CD8-positive, alpha-beta memory T cell (primary cell): ENCODE data around the gene EMD. TPM values are rescaled to one million over a fixed set of nuclear protein-coding genes. Genes with fewer than 3 reads are reported as not detected.

Experiments
- CTCF ChIA-PET: fragments of 350-600 bp; sonication (Branson Sonifier 250); formaldehyde crosslinking; loops from one replicate; lab custom pipeline; 2021; ENCODE audit warnings: antibody characterized with exemption; lab: Charles Lee
- POLR2A ChIA-PET: fragments of 350-600 bp; sonication (Branson Sonifier 250); formaldehyde crosslinking; loops from one replicate; lab custom pipeline; 2021; ENCODE audit warnings: antibody characterized with exemption; lab: Charles Lee
- DNase-seq, 5 donors: peaks; one replicate each; pipeline versions ENCODE4 v3.0.0 to v3.0.0-alpha.2; 2020 to 2022; ENCODE audit warnings: mixed read lengths in 1 of 5
- H3K27ac ChIP-seq: one replicate; pipeline ENCODE4 v1.7.0; 2013; ENCODE audit warnings: low read depth, mild to moderate bottlenecking, low read length, moderate library complexity
- H3K27me3 ChIP-seq: 2 replicates; pipeline ENCODE4 v1.7.0; 2013; ENCODE audit warnings: low read length, mild to moderate bottlenecking; ENCODE audit not compliant: insufficient read depth, poor library complexity, severe bottlenecking
- H3K36me3 ChIP-seq: 2 replicates; pipeline ENCODE4 v1.7.0; 2013; ENCODE audit warnings: mild to moderate bottlenecking, low read length, moderate library complexity; ENCODE audit not compliant: insufficient read depth
- H3K4me1 ChIP-seq: 2 replicates; pipeline ENCODE4 v1.7.0; 2013; ENCODE audit warnings: mild to moderate bottlenecking, low read length, moderate library complexity; ENCODE audit not compliant: insufficient read depth
- H3K4me3 ChIP-seq: 2 replicates; pipeline ENCODE4 v1.7.0; 2013; ENCODE audit warnings: mild to moderate bottlenecking, low read length
- H3K9me3 ChIP-seq: 2 replicates; pipeline ENCODE4 v1.7.0; 2013; ENCODE audit warnings: mild to moderate bottlenecking, low read length
- H3K27ac Mint-ChIP-seq, 8 donors: one replicate each; pipeline ENCODE4 v1.8.0; 2020 to 2021; ENCODE audit warnings: mixed read lengths in 8 of 8, mild to moderate bottlenecking in 6 of 8, inconsistent platforms in 3 of 8, moderate library complexity in 3 of 8
- H3K27me3 Mint-ChIP-seq, 2 donors: one replicate each; pipeline ENCODE4 v1.8.0; 2020 to 2021; ENCODE audit warnings: mixed read lengths in 2 of 2, mild to moderate bottlenecking in 1 of 2, moderate library complexity in 1 of 2
- H3K36me3 Mint-ChIP-seq, 3 donors: one replicate each; pipeline ENCODE4 v1.8.0; 2020 to 2021; ENCODE audit warnings: mixed read lengths in 3 of 3, inconsistent platforms in 1 of 3, mild to moderate bottlenecking in 1 of 3
- H3K4me1 Mint-ChIP-seq, 3 donors: one replicate each; pipeline ENCODE4 v1.8.0; 2020 to 2021; ENCODE audit warnings: mixed read lengths in 3 of 3, inconsistent platforms in 1 of 3, mild to moderate bottlenecking in 1 of 3
- H3K4me3 Mint-ChIP-seq, 7 donors: one replicate each; pipeline ENCODE4 v1.8.0; 2020 to 2021; ENCODE audit warnings: mixed read lengths in 7 of 7, mild to moderate bottlenecking in 6 of 7, moderate library complexity in 4 of 7, inconsistent platforms in 2 of 7
- H3K9me3 Mint-ChIP-seq, 5 donors: one replicate each; pipeline ENCODE4 v1.8.0; 2020 to 2022; ENCODE audit warnings: mixed read lengths in 5 of 5, mild to moderate bottlenecking in 3 of 5, moderate library complexity in 2 of 5, inconsistent platforms in 1 of 5
- polyA plus RNA-seq: library from polyadenylated mRNA; unstranded; fragments of 300-500 nt; fragmentation: Illumina TruSeq; gene quantifications from one replicate; pipeline ENCODE4 v1.2.3, GENCODE V29; 2021
- total RNA-seq, 2 experiments: library from RNA; stranded (reverse); gene quantifications; one replicate each; pipeline ENCODE4 v1.2.3, GENCODE V29; 2021

The EMD gene
- total and polyA plus RNA-seq, 3 experiments from 2014 or later: 37.2 to 119 (median 107) TPM

GRCh38 chrX:154355094-154355775, 23.9 kb upstream of the EMD start:
- H3K36me3 Mint-ChIP-seq: peaks cover 0 to 81% (median 4%) of the 10 kb centered on the region in 3 donors
- H3K27me3 ChIP-seq: no peaks in the 10 kb centered on the region
- peak overlapping the region in 2 of 7 donors; percentile 20 to 34 for H3K4me3 Mint-ChIP-seq
- H3K4me1 Mint-ChIP-seq: peaks cover 34 to 69% (median 52%) of the 10 kb centered on the region in 3 donors
- DNase-seq: peak in 3 of 5 donors; percentile 7 to 46 (median 9)
- ChIA-PET CTCF (no interaction called here), POLR2A (interaction anchor here (0.7 to 1.6 kb wide), 4 partner anchors 8 to 16 kb away, joined by 3 to 5 read pairs (median 4); no protein-coding TSS in a partner anchor)
- H3K27ac Mint-ChIP-seq: peak overlapping the region in 6 of 8 donors; percentile 19 to 98 (median 56)
- H3K36me3 ChIP-seq: peaks cover 52% of the 10 kb centered on the region
- H3K4me1 ChIP-seq: peaks cover 76% of the 10 kb centered on the region
- H3K27ac ChIP-seq: no peak overlapping the region
- H3K4me3 ChIP-seq: no peak overlapping the region
- no peaks in the 10 kb centered on the region for H3K27me3 Mint-ChIP-seq
- H3K9me3 ChIP-seq: no peaks in the 10 kb centered on the region
- no peaks in the 10 kb centered on the region for H3K9me3 Mint-ChIP-seq

GRCh38 chrX:154355776-154356140, 23.3 kb upstream of the EMD start:
- H3K4me1 ChIP-seq: peaks cover 71% of the 10 kb centered on the region
- peak overlapping the region in 5 of 8 donors; percentile 6 to 89 (median 86) for H3K27ac Mint-ChIP-seq
- no peaks in the 10 kb centered on the region for H3K9me3 Mint-ChIP-seq
- H3K36me3 ChIP-seq: peaks cover 51% of the 10 kb centered on the region
- peak in 1 of 5 donors; percentile 13 for DNase-seq
- peaks cover 2 to 79% (median 4%) of the 10 kb centered on the region in 3 donors for H3K36me3 Mint-ChIP-seq
- H3K27me3 Mint-ChIP-seq: no peaks in the 10 kb centered on the region
- H3K4me1 Mint-ChIP-seq: peaks cover 29 to 67% (median 50%) of the 10 kb centered on the region in 3 donors
- no peaks in the 10 kb centered on the region for H3K27me3 ChIP-seq
- H3K4me3 Mint-ChIP-seq: peak overlapping the region in 2 of 7 donors; percentile 3 to 25
- ChIA-PET POLR2A (interaction anchor here (0.7 to 1.6 kb wide), 2 partner anchors 10 to 13 kb away, joined by 3 to 4 read pairs; no protein-coding TSS in a partner anchor), CTCF (no interaction called here)
- H3K4me3 ChIP-seq: no peak overlapping the region
- no peak overlapping the region for H3K27ac ChIP-seq
- no peaks in the 10 kb centered on the region for H3K9me3 ChIP-seq

DNA sequence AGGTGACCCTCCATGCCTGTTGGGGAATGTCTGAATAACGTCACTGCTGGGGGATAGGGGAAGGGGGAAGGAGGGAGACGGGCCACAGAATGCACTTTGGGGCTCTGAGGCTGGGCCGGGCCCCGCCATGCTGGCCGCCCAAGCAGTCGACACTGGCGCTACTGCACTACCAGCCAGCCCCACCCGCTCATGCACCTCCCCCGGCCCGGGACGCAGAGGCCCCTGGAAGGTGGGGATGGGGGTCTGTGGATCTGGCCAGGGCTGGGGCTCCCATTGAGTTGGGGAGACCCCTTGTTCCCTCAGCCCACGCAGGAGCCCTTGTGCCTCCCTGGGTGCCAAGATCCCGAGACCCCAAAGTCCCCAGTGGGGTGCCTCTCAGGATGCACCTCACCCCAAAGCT, 22.5 kb upstream of the EMD start:
- peak overlapping the region in 4 of 7 donors; percentile 3 to 39 (median 22) for H3K4me3 Mint-ChIP-seq
- H3K27me3 Mint-ChIP-seq: peaks cover 0 to 5% of the 10 kb centered on the region in 2 donors
- peak overlapping the region in 3 of 8 donors; percentile 56 to 89 (median 86) for H3K27ac Mint-ChIP-seq
- DNase-seq: no peak
- peaks cover 3 to 79% (median 5%) of the 10 kb centered on the region in 3 donors for H3K36me3 Mint-ChIP-seq
- H3K9me3 Mint-ChIP-seq: no peaks in the 10 kb centered on the region
- Histone ChIP-seq H3K4me1 (peaks cover 66% of the 10 kb centered on the region), H3K27me3 (no peaks in the 10 kb centered on the region), H3K4me3 (no peak overlapping the region), H3K27ac (no peak overlapping the region), H3K36me3 (peaks cover 54% of the 10 kb centered on the region), H3K9me3 (no peaks in the 10 kb centered on the region)
- H3K4me1 Mint-ChIP-seq: peaks cover 28 to 59% (median 47%) of the 10 kb centered on the region in 3 donors
- ChIA-PET POLR2A (interaction anchor here (1.3 kb wide), 1 partner anchor 10 kb away, joined by 5 read pairs; no protein-coding TSS in a partner anchor), CTCF (no interaction called here)

- peaks cover 3 to 79% (median 5%) of the 10 kb centered on the region in 3 donors for H3K36me3 Mint-ChIP-seq
- peaks cover 0 to 5% of the 10 kb centered on the region in 2 donors for H3K27me3 Mint-ChIP-seq
- Histone ChIP-seq H3K36me3 (peaks cover 60% of the 10 kb centered on the region), H3K4me3 (no peak overlapping the region), H3K9me3 (no peaks in the 10 kb centered on the region), H3K27me3 (no peaks in the 10 kb centered on the region), H3K27ac (no peak overlapping the region), H3K4me1 (peaks cover 65% of the 10 kb centered on the region)
- no peaks in the 10 kb centered on the region for H3K9me3 Mint-ChIP-seq
- CTCF ChIA-PET: no interaction called here
- H3K4me3 Mint-ChIP-seq: peak overlapping the region in 3 of 7 donors; percentile 18 to 49 (median 19)
- peaks cover 22 to 52% (median 41%) of the 10 kb centered on the region in 3 donors for H3K4me1 Mint-ChIP-seq
- peak overlapping the region in 4 of 8 donors; percentile 57 to 92 (median 84) for H3K27ac Mint-ChIP-seq
- DNase-seq: no peak
- POLR2A ChIA-PET: interaction anchor here (1.3 to 1.4 kb wide), 2 partner anchors 9 to 13 kb away, joined by 3 to 5 read pairs; no protein-coding TSS in a partner anchor
Measured at GRCh38 chrX:154357205-154357604, 21.9 kb upstream of the EMD start.

GRCh38 chrX:154358011-154358410, 21.1 kb upstream of the EMD start:
- H3K4me3 Mint-ChIP-seq: peak overlapping the region in 1 of 7 donors; percentile 20
- no peaks in the 10 kb centered on the region for H3K9me3 Mint-ChIP-seq
- ChIA-PET CTCF (no interaction called here), POLR2A (interaction anchor here (1.4 to 1.6 kb wide), 2 partner anchors 11 to 13 kb away, joined by 3 to 4 read pairs; no protein-coding TSS in a partner anchor)
- H3K4me3 ChIP-seq: no peak overlapping the region
- no peaks in the 10 kb centered on the region for H3K27me3 ChIP-seq
- peaks cover 0 to 8% of the 10 kb centered on the region in 2 donors for H3K27me3 Mint-ChIP-seq
- H3K27ac ChIP-seq: no peak overlapping the region
- peak overlapping the region in 5 of 8 donors; percentile 72 to 92 (median 88) for H3K27ac Mint-ChIP-seq
- no peaks in the 10 kb centered on the region for H3K9me3 ChIP-seq
- H3K36me3 ChIP-seq: peaks cover 65% of the 10 kb centered on the region
- H3K4me1 ChIP-seq: peaks cover 57% of the 10 kb centered on the region
- H3K4me1 Mint-ChIP-seq: peaks cover 21 to 48% (median 39%) of the 10 kb centered on the region in 3 donors
- DNase-seq: no peak
- H3K36me3 Mint-ChIP-seq: peaks cover 3 to 75% (median 7%) of the 10 kb centered on the region in 3 donors

DNA sequence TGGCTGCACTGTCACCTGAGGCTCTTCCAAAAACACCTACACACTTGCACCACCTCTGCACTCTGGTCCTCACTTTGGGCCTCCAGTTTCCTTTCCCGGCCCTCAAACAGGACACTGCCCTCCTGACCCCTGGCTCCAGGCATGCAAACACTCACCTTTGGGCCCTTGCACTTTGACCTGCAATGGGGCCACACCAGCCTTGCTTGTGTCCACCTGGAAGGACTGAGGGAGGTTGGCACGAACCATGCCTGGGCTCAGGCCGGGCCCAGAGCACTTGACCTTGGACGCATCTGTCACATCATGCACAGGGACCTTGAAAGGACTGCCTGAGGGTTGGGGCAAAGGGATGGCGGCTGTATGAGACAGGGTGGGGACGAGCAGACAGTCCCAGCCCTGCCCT, 20.3 kb upstream of the EMD start:
- H3K27me3 Mint-ChIP-seq: peaks cover 0 to 8% of the 10 kb centered on the region in 2 donors
- peaks cover 49% of the 10 kb centered on the region for H3K4me1 ChIP-seq
- ChIA-PET CTCF (no interaction called here), POLR2A (interaction anchor here (1.6 kb wide), 1 partner anchor 12 kb away, joined by 4 read pairs; no protein-coding TSS in a partner anchor)
- peak overlapping the region in 1 of 7 donors; percentile 47 for H3K4me3 Mint-ChIP-seq
- H3K4me3 ChIP-seq: no peak overlapping the region
- peak overlapping the region; percentile 34 to 92 (median 70) for H3K27ac Mint-ChIP-seq
- no peak overlapping the region for H3K27ac ChIP-seq
- peaks cover 3 to 70% (median 7%) of the 10 kb centered on the region in 3 donors for H3K36me3 Mint-ChIP-seq
- H3K36me3 ChIP-seq: peaks cover 60% of the 10 kb centered on the region
- no peaks in the 10 kb centered on the region for H3K27me3 ChIP-seq
- no peaks in the 10 kb centered on the region for H3K9me3 Mint-ChIP-seq
- DNase-seq: no peak
- no peaks in the 10 kb centered on the region for H3K9me3 ChIP-seq
- H3K4me1 Mint-ChIP-seq: peaks cover 17 to 43% (median 36%) of the 10 kb centered on the region in 3 donors

GRCh38 chrX:154359362-154360154, 19.5 kb upstream of the EMD start:
- POLR2A ChIA-PET: interaction anchor here (1.6 kb wide), 1 partner anchor 12 kb away, joined by 4 read pairs; no protein-coding TSS in a partner anchor
- H3K27ac ChIP-seq: no peak overlapping the region
- peak overlapping the region in 3 of 8 donors; percentile 80 to 92 (median 82) for H3K27ac Mint-ChIP-seq

More at GRCh38 chrX:154359362-154360154, 19.5 kb upstream of the EMD start:
- peaks cover 3 to 68% (median 7%) of the 10 kb centered on the region in 3 donors for H3K36me3 Mint-ChIP-seq
- Histone ChIP-seq H3K36me3 (peaks cover 62% of the 10 kb centered on the region), H3K27me3 (no peaks in the 10 kb centered on the region), H3K9me3 (no peaks in the 10 kb centered on the region), H3K4me1 (peaks cover 45% of the 10 kb centered on the region), H3K4me3 (no peak overlapping the region)
- H3K4me1 Mint-ChIP-seq: peaks cover 11 to 35% (median 32%) of the 10 kb centered on the region in 3 donors
- DNase-seq: no peak
- peaks cover 0 to 8% of the 10 kb centered on the region in 2 donors for H3K27me3 Mint-ChIP-seq
- no peaks in the 10 kb centered on the region for H3K9me3 Mint-ChIP-seq
- CTCF ChIA-PET: no interaction called here
- peak overlapping the region in 1 of 7 donors; percentile 28 for H3K4me3 Mint-ChIP-seq
